ENCODE results near the gene PNPLA7. TPM values are rescaled to one million over a fixed set of nuclear protein-coding genes. Genes with fewer than 3 reads are reported as not detected.
"Not testable (repeated sequence)": the region's sequence is repeated elsewhere in the genome, so short reads cannot be mapped to it uniquely, and the experiment has no call there.

PNPLA7 gene
- total RNA-seq, 1 donor from 2014 or later: 1.3 TPM

DNA sequence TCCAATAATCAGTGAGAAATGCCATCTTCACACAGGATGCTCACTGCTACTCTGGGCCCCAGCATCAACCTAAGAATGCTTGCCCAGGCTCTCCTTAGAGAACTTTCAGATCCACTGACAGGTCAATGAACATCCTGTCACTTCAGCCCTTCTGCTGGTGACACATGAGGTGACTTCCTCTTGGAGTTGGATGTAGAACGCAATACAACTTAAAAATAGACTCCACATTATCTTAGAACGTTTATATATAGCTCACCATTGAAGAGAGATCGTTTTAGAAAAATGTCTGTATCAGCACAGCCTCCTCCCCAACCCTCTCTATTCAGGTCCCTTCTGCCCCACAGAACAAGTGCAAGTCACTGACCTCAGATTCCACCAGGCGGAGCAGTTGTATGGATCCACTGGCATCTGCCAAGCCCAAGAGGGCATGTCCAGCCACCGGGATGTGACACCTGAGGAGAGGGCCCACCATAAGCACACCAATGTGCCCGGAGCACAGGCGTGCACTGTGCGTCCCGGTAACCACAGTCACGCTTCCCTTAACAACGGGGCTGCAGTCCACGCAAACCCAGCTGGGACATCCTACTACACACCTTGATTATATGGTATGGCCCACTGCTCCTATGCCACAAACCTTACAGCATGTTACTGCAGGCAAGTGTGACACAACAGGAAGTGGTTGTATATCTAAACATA is 25.7 kb upstream of the PNPLA7 start:
- DNase-seq (ENCODE audit: low read depth): peak; percentile 53

DNA sequence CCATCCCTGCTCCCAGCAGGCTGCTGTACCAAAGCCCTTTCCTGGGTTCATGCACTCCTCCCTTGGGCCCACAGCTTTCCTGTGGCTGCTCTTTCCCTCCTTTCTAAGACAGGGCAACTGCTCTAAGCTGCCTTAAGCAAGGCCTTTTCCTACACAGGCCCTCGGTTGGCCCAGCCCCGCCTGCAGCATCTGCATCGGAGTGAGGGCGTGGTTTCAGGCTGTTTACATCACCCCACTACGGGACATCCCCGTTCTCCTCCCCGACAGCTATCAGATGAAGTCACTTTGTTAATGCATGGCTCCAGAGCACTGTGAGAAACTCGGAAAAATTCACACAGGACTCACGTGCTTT is 25.1 kb upstream of the PNPLA7 start:
- DNase-seq (ENCODE audit: low read depth): no peak

DNA sequence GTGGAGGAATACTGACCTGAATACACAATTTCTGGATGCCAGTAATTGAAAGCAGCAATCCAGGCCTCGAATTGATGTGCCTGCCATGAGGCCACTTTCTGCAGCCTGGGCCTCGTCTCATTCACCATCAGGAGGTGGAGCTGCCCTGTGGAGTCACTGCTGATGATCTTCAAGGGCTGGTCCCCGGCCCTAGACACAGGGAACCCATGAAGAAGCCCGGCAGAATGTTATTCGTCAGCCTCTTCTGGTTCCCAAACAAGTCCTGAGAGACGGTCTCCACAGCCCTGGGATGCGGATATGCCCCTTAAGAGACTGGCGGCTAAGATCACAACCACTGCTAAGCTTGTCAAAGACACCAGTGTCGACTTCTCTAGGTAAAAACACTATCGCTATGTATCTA is 24.0 kb upstream of the PNPLA7 start:
- DNase-seq (ENCODE audit: low read depth): no peak

DNA sequence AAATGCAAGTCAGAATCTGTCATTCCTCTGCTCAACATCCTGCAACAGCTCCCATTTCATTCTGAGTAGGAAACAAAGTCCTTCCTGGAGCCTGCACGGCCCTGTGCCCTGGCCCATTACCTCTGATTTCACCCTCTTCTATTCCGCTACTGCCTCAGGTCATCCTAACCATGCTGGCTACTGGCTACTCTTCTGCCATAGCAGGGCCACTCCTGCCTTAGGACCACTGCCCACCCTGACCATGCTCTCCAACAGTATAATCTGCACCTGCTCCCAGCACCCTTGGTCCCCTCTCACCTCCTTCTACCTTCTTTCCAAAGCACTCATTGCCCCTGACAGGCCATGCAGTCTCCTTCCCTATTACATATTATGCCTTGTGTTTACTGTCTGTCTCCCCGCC is 20.4 kb upstream of the PNPLA7 start:
- no peak for DNase-seq (ENCODE audit: low read depth)

DNA sequence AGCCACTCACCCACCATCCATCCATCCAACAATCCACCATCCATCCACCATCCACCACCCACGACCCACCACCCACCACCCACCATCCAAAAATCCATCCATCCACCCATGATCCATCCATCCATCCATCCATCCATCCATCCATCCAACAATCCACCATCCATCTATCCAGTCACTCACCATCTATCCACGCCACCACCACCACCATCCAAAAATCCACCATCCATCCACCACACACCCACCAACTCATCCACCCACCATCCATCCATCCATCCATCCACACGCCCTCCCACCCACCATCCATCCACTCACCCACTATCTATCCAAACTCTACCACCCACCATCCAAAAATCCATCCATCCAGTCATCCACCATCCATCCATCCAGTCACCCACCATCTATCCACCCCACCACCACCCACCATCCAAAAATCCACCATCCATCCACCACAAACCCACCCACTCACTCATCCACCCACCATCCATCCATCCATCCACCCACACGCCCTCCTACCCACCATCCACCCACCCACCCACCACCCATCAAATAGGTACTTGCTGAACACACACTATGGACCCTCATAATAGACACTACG is 19.5 kb upstream of the PNPLA7 start:
- DNase-seq (ENCODE audit: low read depth): no peak

DNA sequence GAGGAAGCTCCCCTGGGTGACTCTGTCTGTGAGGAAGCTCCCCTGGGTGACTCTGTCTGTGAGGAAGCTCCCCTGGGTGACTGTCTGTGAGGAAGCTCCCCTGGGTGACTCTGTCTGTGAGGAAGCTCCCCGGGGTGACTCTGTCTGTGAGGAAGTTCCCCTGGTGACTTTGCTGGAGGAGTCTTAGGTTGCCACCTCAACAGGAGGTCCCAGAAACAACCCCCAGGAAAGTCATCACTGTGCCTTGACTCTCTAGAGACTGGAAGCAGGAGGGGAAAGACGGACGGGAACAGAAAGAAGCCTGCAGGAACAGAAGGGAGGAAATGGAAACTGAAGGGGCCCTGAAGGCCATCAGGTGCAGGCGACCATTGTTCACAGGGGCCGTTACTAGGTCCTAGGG is 18.2 kb upstream of the PNPLA7 start:
- DNase-seq (ENCODE audit: low read depth): not testable (repeated sequence)

DNA sequence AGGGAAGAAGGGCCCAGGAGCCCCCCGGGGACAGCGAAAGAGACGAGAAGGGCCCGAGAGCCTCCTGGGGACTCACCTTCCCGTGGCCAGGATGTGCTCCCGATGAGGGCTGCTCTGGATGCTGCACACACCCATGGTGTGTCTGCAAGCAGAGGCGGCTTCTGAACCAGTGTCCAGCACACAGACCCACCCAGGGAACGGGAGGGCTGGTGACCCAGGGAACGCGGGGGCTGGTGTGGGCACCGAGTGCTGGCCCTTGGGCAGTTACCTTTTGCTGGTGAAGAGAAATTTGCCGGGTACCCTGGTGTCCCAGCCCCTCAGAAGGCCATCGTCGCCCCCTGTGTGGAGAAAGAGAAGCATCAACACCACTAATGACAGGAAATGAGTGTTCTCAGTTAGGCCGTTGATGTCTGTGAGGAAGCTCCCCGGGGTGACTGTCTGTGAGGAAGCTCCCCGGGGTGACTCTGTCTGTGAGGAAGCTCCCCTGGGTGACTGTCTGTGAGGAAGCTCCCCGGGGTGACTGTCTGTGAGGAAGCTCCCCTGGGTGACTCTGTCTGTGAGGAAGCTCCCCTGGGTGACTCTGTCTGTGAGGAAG is 14.7 kb upstream of the PNPLA7 start:
- DNase-seq (ENCODE audit: low read depth): no peak

DNA sequence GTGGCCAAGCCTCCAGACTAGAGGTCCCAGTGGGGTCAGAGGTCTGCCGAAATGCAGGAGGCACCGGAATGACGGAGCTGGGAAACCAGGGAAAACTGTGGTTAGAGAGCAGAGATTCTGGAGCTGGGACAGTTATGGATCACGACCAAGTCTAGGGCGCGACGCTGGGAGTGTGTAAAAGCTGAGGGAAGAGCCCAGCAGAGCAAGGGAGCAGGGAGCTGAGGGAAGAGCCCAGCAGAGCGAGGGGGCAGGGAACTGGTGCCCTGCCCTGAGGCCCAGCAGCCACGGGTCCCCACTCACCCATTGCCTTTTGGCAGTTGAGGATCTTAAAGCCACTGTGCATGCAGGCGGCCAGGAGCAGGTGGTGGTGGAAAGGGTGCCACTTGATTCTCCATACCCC is 13.9 kb upstream of the PNPLA7 start:
- DNase-seq (ENCODE audit: low read depth): no peak

DNA sequence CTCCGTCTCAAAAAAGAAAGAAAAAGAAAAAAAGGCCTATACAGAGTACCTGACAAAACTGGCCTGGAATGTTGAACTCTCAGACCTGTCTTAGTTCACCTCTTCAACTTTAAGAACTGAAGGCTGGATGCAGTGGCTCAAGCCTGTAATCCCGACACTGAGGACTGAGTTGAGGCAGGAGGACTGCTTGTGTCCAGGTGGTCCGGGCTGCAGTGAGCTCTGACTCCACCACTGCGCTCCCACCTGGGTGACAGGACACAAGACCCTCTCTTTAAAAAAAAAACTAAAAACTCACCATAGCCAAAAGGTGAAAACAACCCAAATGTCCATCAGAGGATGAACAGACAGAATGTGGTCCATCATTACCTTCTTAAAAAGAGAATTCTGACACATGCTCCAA is 7.9 kb upstream of the PNPLA7 start:
- no peak for DNase-seq (ENCODE audit: low read depth)

DNA sequence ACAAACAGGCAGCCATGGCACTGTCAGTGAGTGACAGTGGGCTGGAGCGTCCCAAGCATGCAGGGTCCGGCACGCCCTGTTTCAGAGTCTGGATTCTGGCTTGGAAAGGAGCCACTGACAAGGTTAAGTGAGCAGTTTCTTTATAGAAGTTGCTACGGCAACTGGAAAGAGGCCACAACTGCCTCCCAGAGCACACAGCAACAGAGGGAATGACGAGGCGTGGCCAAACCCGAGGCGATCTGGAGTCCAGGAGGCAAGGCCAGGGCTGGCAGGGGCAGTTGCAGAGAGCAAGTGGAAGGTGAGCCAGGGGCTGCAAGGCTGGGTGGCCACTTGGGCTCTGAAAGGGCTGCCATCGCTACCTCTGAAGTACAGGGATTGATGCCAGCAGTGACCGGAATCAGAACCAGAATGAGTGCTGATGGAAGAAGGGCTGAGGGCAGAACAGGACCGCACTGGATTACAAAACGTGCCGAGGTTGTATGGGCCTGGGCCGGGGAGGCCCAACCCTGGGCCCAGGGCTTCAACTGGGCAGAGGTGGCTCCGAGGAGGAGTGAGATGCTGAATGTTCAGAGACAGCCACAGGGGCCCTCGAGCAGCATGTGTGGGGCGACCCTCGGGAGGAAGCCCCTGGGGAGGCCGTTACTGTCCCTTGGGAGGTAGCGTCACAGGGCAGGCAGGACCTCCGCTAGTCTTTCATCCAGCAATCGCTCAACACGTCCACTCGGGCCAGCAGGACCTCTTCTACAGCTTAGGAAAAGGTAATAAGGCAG is 6.1 kb upstream of the PNPLA7 start:
- DNase-seq (ENCODE audit: low read depth): peak; percentile 95

DNA sequence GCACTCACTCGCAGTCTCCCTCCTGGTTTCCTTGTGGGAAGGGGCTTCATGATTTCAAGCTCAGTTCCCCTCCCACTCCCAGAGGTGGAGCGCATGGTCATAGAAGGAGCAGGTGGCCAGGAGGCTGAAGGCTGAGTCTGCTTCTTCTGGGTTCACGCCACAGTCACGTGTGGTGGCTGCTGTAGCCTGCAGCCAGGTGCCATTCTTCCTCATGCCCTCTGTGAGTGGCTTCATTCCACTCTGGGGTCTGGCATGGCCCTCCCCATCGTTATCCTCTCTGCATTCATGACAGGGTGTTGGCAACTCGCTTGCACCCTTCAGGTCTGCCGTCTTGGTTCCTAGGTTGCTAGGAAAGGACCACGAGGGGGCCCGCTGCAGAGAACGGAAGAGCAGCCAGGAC is 5.0 kb upstream of the PNPLA7 start:
- no peak for DNase-seq (ENCODE audit: low read depth)

DNA sequence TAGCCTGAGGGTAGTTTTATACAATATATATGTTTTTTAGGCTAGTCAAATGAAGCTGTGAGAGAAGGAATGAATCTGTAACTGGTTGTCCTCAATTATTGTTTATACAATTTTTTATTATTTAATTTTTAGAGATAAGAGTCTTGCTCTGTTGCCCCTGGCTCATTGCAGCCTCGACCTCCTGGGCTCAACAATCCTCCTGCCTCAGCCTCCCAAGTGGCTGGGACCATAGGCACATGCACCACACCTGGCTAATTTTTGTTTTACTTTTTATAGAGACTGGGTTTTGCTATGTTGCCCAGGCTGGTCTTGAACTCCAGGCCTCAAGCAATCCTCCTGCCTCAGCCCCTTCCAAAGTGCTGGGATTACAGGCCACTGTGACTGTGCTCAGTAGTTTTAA is 4.1 kb upstream of the PNPLA7 start:
- DNase-seq (ENCODE audit: low read depth): no peak

DNA sequence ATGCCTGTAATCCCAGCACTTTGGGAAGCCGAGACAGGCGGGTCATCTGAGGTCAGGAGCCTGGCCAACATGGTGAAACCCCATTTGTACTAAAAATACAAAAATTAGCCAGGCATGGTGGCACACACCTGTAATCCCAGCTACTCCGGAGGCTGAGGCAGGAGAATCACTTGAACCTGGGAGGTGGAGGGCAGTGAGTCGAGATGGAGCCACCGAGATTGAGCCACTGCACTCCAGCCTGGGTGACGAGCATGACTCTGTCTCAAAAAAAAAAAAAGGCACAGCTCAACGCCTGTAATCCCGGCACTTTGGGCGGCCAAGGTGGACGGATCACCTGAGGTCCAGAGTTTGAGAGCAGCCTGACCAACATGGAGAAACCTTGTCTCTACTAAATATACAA is 3.5 kb upstream of the PNPLA7 start:
- DNase-seq (ENCODE audit: low read depth): not testable (repeated sequence)

DNA sequence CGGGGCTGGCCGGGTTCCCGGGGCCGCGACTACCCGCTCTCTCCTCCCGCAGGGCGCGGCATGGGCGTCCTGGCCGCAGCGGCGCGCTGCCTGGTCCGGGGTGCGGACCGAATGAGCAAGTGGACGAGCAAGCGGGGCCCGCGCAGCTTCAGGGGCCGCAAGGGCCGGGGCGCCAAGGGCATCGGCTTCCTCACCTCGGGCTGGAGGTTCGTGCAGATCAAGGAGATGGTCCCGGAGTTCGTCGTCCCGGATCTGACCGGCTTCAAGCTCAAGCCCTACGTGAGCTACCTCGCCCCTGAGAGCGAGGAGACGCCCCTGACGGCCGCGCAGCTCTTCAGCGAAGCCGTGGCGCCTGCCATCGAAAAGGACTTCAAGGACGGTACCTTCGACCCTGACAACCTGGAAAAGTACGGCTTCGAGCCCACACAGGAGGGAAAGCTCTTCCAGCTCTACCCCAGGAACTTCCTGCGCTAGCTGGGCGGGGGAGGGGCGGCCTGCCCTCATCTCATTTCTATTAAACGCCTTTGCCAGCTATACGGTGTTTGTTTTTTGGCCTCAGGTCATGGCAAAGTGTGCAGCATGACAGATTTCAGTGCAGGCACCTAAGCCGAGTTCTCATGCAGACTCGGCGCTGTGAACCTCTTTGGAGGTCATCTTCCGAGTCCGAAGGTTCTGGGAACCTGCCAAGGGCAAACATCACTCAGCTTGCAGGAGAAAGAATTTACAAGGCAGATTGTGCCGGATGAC is 2.0 kb upstream of the PNPLA7 start:
- DNase-seq (ENCODE audit: low read depth): no peak

DNA sequence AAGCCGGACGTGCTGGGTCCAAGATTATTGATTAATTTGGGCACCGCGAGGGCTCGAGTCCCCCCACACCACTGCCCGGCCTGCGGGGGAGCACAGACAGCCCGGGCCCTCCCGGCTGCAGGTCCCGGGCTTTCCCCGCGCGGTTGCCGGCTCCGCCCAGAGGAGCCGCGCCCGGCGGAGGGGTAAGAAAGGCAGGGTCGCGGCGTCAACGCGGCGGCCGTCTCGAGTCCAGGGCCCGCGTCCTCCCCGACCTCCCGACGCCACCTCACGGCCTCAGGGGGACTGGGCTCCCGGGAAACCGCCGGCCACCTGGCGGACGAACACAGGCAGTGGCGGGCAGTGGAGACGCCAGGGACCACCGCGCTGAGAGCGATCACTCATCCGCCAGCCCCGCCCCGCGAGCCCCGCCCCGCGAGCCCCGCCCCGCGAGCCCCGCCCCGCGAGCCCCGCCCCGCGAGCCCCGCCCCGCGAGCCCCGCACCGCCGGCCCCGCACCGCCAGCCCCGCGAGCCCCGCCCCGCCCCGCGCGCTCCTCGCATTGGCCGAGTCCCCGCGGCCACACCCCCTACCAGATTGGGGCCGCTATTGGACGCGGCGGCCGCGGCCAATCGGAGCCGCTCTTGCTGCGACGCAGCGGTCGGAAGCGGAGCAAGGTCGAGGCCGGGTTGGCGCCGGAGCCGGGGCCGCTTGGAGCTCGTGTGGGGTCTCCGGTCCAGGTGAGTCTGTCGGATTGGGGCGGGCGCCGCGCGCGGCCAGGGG is 1.2 kb upstream of the PNPLA7 start, which contains the start of gene MRPL41:
MRPL41 (plus strand) TSS at position 616 of the 758 bp plus-strand sequence. CDS start 203 bp downstream, outside the sequence.
- peak; percentile 88 for DNase-seq (ENCODE audit: low read depth)

DNA sequence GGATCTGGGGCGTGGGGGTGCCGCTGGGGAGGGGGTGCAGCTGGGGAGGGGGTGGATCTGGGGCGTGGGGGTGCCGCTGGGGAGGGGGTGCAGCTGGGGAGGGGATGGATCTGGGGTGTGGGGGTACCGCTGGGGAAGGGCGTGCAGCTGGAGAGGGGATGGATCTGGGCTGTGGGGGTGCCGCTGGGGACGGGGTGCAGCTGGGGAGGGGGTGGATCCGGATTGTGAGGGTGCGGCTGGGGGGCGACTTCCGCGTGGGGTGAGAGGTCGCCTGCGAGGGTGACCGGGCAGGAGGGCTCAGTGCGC is 709 bp upstream of the PNPLA7 start:
- not testable (repeated sequence) for DNase-seq (ENCODE audit: low read depth)

DNA sequence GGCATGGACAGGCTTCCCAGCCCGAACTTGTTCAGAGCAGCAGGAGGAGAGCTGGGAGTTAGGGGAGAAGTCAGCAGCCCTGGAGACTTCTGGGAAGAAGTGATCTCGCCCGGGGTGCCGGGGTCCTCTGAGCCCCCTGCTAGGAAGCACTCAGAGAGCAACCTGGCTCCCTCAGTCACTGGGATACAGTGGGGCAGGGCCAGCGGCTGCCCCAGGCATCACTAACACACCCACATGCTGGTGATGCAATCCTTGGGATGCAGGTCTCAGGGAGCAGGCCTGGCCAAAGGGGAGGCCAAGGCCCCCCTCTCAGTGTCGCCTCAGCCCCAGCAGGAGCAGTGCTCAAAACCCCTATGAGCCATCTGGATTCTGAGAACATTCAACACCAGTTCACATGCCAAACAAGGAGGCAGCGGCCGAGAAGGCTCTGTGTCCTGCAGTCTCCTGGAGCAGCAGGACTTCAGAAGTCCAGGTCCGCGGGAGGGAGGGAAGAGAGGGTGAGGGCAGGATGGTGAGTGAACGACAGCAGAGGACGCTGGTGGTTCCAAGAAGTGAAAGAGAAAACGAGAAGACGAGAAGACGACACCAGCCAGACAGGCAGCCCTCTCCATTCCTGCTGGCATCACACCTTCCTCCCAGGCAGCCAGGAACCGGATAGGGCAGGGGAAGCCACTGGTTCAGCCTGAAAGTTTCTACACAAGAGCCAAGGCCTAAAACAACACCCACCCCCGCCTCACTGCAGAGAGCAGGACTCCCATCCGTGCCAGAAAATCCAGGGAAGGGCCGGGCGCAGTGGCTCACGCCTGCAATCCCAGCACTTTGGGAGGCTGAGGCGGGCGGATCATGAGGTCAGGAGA is 2.3 kb downstream of the PNPLA7 start:
- DNase-seq (ENCODE audit: low read depth): no peak

DNA sequence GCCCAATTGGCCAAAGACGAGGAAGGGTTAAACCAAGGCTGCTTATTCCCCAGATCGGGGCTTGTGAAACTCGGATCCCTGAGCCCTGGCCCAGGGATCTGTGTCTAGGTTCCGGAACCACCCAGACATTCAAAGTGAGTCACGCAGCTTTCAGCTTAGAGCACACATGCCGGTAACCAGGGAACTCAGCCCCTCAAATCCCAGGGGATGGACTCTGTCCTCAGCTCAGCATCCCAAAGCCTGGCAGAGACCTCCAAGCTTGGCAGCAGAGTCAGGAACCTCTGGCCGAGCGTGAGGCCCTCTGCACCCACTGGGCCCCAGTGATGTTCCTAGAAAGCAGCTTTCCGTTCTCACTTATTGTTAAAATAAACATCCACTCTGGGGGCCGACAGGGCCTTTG is 5.1 kb downstream of the PNPLA7 start:
- DNase-seq (ENCODE audit: low read depth): no peak

DNA sequence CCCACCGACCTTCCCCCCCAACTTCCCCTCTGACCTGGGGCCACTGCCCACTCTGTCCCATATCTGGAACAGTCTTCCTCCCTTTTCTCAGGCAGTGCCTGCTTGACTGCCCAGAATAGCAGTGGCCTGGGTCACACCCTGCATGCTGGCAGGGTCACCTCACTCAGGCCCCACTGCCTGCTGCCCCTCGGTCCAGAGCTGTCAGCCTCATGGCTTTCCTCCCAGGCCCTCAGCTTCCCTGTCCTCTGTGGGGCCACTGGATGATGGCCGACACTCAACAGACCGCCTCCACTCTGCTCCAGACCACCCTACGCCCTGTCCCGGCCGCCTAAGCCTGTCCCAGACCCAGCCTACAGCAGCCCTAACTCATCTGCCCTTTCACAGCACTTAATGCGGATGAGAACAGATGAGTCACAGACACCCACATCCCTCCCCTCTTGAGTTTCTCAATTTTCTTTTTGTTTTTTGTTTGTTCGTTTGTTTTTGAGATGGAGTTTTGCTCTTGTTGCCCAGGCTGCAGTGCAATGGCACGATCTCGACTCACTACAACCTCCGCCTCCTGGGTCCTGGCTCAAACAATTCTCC is 5.9 kb downstream of the PNPLA7 start:
- no peak for DNase-seq (ENCODE audit: low read depth)
